HEK293 (cell line): ENCODE data around the gene UFD1.

ENCODE experiments used
- MYNN ChIP-seq: fragments of 450-650 bp; formaldehyde crosslinking; IDR thresholded peaks from 2 replicates; pipeline ENCODE4 v1.5.1; 2016; ENCODE audit warnings: missing biosample characterization, missing genetic modification characterization, borderline replicate concordance
- RBAK ChIP-seq: fragments of 450-650 bp; formaldehyde crosslinking; IDR thresholded peaks from 2 replicates; pipeline ENCODE4 v1.5.1; 2016; ENCODE audit warnings: missing biosample characterization, missing genetic modification characterization
- SALL2 ChIP-seq: fragments of 450-650 bp; formaldehyde crosslinking; IDR thresholded peaks from 2 replicates; pipeline ENCODE4 v1.5.0; 2017; ENCODE audit warnings: missing biosample characterization, mild to moderate bottlenecking, missing genetic modification characterization, borderline replicate concordance
- ZBTB10 ChIP-seq: fragments of 450-650 bp; formaldehyde crosslinking; IDR thresholded peaks from 2 replicates; pipeline ENCODE4 v1.5.1; 2016; ENCODE audit warnings: missing biosample characterization, missing genetic modification characterization
- ZBTB11 ChIP-seq: fragments of 450-650 bp; formaldehyde crosslinking; conservative IDR thresholded peaks from 2 replicates; pipeline ENCODE4 v1.5.1; 2016; ENCODE audit warnings: low read depth, missing biosample characterization, missing genetic modification characterization
- ZNF174 ChIP-seq: fragments of 450-650 bp; formaldehyde crosslinking; IDR thresholded peaks from 2 replicates; pipeline ENCODE4 v1.5.0; 2017; ENCODE audit warnings: missing biosample characterization, mild to moderate bottlenecking, missing genetic modification characterization
- ZNF184 ChIP-seq: fragments of 450-650 bp; IDR thresholded peaks from 2 replicates; pipeline ENCODE4 v1.5.1; 2018; ENCODE audit warnings: missing biosample characterization, mild to moderate bottlenecking, missing genetic modification characterization
- ZNF202 ChIP-seq: fragments of 450-650 bp; formaldehyde crosslinking; IDR thresholded peaks from 2 replicates; pipeline ENCODE4 v1.5.1; 2016; ENCODE audit warnings: missing biosample characterization, missing genetic modification characterization, borderline replicate concordance
- ZNF24 ChIP-seq: fragments of 450-650 bp; formaldehyde crosslinking; IDR thresholded peaks from 2 replicates; pipeline ENCODE4 v1.5.1; 2016; ENCODE audit warnings: missing biosample characterization, missing genetic modification characterization
- ZNF280C ChIP-seq: fragments of 450-650 bp; formaldehyde crosslinking; IDR thresholded peaks from 2 replicates; pipeline ENCODE4 v1.5.1; 2016; ENCODE audit warnings: missing biosample characterization, missing genetic modification characterization
- ZNF366 ChIP-seq: fragments of 450-650 bp; formaldehyde crosslinking; conservative IDR thresholded peaks from 2 replicates; pipeline ENCODE4 v1.5.1; 2016; ENCODE audit warnings: missing biosample characterization, missing genetic modification characterization
- ZNF37A ChIP-seq: fragments of 450-650 bp; IDR thresholded peaks from 2 replicates; pipeline ENCODE4 v1.5.1; 2018; ENCODE audit warnings: missing biosample characterization, missing genetic modification characterization
- ZNF391 ChIP-seq: fragments of 450-650 bp; formaldehyde crosslinking; IDR thresholded peaks from 2 replicates; pipeline ENCODE4 v1.5.1; 2016; ENCODE audit warnings: low read depth, missing biosample characterization, missing genetic modification characterization, borderline replicate concordance
- ZNF416 ChIP-seq: fragments of 450-650 bp; formaldehyde crosslinking; IDR thresholded peaks from 2 replicates; pipeline ENCODE4 v1.5.1; 2016; ENCODE audit warnings: missing biosample characterization, missing genetic modification characterization
- ZNF433 ChIP-seq: fragments of 450-650 bp; formaldehyde crosslinking; IDR thresholded peaks from 2 replicates; pipeline ENCODE4 v1.5.1; 2016; ENCODE audit warnings: missing biosample characterization, missing genetic modification characterization, low read depth
- ZNF544 ChIP-seq: fragments of 450-650 bp; formaldehyde crosslinking; IDR thresholded peaks from 2 replicates; pipeline ENCODE4 v1.5.0; 2017; ENCODE audit warnings: missing biosample characterization, missing genetic modification characterization
- ZNF549 ChIP-seq: fragments of 450-650 bp; IDR thresholded peaks from 2 replicates; pipeline ENCODE4 v1.5.1; 2018; ENCODE audit warnings: missing biosample characterization, missing genetic modification characterization, mild to moderate bottlenecking, inconsistent platforms, moderate library complexity
- ZNF623 ChIP-seq: fragments of 450-650 bp; formaldehyde crosslinking; IDR thresholded peaks from 2 replicates; pipeline ENCODE4 v1.5.1; 2016; ENCODE audit warnings: missing biosample characterization, missing genetic modification characterization
- ZNF670 ChIP-seq: fragments of 450-650 bp; formaldehyde crosslinking; IDR thresholded peaks from 2 replicates; pipeline ENCODE4 v1.5.1; 2016; ENCODE audit warnings: missing biosample characterization, missing genetic modification characterization, low read depth
- TF ChIP-seq, protein P1 (sequence below): fragments of 450-650 bp; formaldehyde crosslinking; IDR thresholded peaks from 2 replicates; pipeline ENCODE4 v1.5.1; 2016; ENCODE audit warnings: missing biosample characterization, missing genetic modification characterization, borderline replicate concordance
- TF ChIP-seq, protein P2 (sequence below): fragments of 450-650 bp; formaldehyde crosslinking; IDR thresholded peaks from 2 replicates; pipeline ENCODE4 v1.5.1; 2016; ENCODE audit warnings: missing biosample characterization, missing genetic modification characterization
- TF ChIP-seq, protein P3 (sequence below): fragments of 450-650 bp; formaldehyde crosslinking; IDR thresholded peaks from 2 replicates; pipeline ENCODE4 v1.5.1; 2016; ENCODE audit warnings: missing biosample characterization, missing genetic modification characterization

The UFD1 gene

DNA sequence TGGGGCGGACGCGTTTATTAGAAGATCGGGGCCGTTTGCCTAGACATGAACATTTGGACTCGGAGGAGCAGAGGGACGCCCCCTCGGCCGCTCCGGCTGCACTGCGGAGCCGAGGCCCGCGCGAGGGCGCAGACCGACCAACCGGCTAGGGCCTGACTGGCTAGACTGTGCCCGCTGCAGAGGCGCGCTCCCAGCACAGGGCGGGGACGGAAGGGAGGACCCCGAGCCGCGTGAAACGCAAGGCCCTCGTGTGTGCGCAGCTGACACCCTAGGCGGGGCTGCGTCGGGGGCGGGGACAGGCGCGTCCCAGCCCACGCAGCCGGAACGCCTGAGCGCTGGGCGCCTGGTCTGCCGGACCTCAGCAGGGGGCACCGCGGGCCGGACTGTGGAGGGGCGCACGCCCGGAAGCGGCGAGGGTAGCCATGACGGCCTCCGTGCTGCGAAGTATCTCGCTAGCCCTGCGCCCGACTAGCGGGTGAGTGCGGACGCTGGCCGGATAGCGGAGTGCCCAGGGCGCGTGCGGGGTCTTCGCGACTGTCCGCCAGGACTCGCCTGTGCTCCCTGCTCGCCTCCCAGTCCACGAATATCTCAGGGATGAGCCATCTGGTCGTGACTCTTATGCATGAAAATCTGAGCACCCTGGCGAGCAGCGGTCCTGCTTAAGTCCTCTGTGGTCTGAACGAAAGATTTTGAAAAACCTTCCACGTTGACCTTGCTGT lies 46.7 kb downstream of the UFD1 start, which contains the start of gene MRPL40 (continued):
- TF ChIP-seq, protein P1, sequence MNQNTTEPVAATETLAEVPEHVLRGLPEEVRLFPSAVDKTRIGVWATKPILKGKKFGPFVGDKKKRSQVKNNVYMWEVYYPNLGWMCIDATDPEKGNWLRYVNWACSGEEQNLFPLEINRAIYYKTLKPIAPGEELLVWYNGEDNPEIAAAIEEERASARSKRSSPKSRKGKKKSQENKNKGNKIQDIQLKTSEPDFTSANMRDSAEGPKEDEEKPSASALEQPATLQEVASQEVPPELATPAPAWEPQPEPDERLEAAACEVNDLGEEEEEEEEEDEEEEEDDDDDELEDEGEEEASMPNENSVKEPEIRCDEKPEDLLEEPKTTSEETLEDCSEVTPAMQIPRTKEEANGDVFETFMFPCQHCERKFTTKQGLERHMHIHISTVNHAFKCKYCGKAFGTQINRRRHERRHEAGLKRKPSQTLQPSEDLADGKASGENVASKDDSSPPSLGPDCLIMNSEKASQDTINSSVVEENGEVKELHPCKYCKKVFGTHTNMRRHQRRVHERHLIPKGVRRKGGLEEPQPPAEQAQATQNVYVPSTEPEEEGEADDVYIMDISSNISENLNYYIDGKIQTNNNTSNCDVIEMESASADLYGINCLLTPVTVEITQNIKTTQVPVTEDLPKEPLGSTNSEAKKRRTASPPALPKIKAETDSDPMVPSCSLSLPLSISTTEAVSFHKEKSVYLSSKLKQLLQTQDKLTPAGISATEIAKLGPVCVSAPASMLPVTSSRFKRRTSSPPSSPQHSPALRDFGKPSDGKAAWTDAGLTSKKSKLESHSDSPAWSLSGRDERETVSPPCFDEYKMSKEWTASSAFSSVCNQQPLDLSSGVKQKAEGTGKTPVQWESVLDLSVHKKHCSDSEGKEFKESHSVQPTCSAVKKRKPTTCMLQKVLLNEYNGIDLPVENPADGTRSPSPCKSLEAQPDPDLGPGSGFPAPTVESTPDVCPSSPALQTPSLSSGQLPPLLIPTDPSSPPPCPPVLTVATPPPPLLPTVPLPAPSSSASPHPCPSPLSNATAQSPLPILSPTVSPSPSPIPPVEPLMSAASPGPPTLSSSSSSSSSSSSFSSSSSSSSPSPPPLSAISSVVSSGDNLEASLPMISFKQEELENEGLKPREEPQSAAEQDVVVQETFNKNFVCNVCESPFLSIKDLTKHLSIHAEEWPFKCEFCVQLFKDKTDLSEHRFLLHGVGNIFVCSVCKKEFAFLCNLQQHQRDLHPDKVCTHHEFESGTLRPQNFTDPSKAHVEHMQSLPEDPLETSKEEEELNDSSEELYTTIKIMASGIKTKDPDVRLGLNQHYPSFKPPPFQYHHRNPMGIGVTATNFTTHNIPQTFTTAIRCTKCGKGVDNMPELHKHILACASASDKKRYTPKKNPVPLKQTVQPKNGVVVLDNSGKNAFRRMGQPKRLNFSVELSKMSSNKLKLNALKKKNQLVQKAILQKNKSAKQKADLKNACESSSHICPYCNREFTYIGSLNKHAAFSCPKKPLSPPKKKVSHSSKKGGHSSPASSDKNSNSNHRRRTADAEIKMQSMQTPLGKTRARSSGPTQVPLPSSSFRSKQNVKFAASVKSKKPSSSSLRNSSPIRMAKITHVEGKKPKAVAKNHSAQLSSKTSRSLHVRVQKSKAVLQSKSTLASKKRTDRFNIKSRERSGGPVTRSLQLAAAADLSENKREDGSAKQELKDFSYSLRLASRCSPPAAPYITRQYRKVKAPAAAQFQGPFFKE (tag by site-specific recombination): no peak
- TF ChIP-seq ZBTB10 (tag by site-specific recombination): peak; percentile 61; the same call in 1 of the 2 replicates
- TF ChIP-seq ZNF549: no peak; the same call in 1 of the 2 replicates
- no peak for TF ChIP-seq ZNF366 (tag by site-specific recombination)
- TF ChIP-seq ZNF391 (tag by site-specific recombination): no peak; the same call in 1 of the 2 replicates
- TF ChIP-seq RBAK (tag by site-specific recombination): no peak
- TF ChIP-seq ZBTB11 (tag by site-specific recombination): peak; percentile 99
- TF ChIP-seq ZNF670 (tag by site-specific recombination): no peak
- no peak for TF ChIP-seq ZNF184 (tag by site-specific recombination)
- TF ChIP-seq, protein P2, sequence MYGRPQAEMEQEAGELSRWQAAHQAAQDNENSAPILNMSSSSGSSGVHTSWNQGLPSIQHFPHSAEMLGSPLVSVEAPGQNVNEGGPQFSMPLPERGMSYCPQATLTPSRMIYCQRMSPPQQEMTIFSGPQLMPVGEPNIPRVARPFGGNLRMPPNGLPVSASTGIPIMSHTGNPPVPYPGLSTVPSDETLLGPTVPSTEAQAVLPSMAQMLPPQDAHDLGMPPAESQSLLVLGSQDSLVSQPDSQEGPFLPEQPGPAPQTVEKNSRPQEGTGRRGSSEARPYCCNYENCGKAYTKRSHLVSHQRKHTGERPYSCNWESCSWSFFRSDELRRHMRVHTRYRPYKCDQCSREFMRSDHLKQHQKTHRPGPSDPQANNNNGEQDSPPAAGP (tag by site-specific recombination): peak; percentile 97
- peak; percentile 33 for TF ChIP-seq ZNF24 (tag by site-specific recombination)
- TF ChIP-seq, protein P3, sequence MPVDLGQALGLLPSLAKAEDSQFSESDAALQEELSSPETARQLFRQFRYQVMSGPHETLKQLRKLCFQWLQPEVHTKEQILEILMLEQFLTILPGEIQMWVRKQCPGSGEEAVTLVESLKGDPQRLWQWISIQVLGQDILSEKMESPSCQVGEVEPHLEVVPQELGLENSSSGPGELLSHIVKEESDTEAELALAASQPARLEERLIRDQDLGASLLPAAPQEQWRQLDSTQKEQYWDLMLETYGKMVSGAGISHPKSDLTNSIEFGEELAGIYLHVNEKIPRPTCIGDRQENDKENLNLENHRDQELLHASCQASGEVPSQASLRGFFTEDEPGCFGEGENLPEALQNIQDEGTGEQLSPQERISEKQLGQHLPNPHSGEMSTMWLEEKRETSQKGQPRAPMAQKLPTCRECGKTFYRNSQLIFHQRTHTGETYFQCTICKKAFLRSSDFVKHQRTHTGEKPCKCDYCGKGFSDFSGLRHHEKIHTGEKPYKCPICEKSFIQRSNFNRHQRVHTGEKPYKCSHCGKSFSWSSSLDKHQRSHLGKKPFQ (tag by site-specific recombination): no peak
- TF ChIP-seq MYNN (tag by site-specific recombination): peak; percentile 85
- no peak for TF ChIP-seq ZNF416
- no peak for TF ChIP-seq ZNF202 (tag by site-specific recombination)
- no peak for TF ChIP-seq SALL2 (tag by site-specific recombination)
- TF ChIP-seq ZNF623: no peak; the same call in 1 of the 2 replicates
- no peak for TF ChIP-seq ZNF37A (tag by site-specific recombination)
- no peak for TF ChIP-seq ZNF544 (tag by site-specific recombination)
- no peak for TF ChIP-seq ZNF174 (tag by site-specific recombination)
- no peak for TF ChIP-seq ZNF280C (tag by site-specific recombination)
- TF ChIP-seq ZNF433 (tag by site-specific recombination): no peak
